HG03097 (cell line): ENCODE results near the gene C19orf33.

Source experiments
- ATAC-seq: cut with Tn5 transposase; IDR thresholded peaks from one replicate; pipeline ENCODE4 v1.9.1; 2021; ENCODE audit not compliant: unreplicated experiment, low FRiP score

C19orf33 gene

DNA sequence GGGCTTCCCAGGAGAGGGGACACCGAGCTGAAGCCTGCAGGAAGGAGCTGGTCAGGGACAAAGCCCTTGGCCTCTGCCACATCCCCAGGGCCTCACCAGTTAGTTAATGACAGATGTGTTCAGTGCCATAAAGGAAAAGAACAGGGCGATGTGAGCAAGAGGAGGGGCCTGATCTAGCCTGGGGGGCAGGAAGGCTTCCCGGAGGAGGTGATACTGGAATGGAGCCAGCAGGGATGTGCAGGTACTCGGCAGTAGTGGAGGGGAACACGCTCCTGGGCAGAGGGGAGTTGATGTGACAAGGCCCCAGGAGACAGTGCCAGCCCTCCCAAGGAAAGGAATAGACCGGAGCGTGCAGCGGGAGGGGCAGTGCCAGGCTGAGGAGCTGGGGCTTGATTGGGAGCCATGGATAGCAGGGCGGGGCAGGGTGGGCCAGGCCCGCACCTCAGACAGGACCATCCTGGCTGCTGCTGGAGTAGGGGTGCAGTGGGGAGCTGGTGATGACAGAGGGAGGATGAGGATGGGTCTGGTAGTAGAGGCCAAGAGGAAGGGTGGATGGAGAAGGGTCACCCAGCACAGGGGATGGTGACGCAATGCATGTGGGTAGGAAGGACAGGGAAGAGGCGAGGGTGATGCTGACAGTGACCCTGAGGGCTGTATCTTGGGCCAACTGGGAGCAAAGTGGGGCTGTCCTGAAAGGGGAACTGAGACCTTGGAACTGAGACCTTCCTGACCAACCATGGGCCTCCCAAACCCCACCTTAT is 4.1 kb downstream of the C19orf33 start:
- no peak for ATAC-seq

DNA sequence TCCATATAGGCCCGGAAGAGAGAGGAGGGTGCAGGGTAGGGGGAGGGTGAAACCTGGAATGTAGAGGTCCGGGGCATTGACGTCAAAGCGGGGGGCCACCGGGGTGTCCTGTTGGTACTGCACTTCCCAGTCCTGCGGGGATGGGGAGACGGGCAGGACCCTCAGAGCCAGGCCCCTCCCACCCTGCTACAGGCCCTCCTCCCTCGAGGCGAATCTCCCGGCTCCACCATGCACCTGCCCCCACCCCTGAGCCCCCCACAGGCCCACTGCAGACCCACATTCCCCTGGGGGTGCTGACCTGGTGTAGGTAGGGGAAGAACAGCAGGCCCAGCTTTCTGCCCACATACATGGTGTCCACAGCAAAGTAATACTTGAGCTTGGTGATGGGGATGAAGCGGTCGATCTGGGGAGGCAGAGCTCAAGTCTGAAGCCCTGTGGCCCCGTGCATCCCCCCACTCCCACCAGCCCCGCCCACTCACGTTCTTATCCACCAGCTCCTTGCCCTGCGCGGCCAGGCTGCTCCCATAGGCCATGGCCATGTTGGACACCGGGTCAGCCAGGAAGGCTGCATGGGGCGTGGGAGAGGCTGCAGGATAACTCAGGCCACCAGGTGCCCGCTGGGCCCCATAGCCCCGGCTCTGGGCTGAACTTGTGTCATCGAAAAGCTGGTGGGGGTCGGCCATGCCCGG is 5.0 kb downstream of the C19orf33 start:
- no peak for ATAC-seq

DNA sequence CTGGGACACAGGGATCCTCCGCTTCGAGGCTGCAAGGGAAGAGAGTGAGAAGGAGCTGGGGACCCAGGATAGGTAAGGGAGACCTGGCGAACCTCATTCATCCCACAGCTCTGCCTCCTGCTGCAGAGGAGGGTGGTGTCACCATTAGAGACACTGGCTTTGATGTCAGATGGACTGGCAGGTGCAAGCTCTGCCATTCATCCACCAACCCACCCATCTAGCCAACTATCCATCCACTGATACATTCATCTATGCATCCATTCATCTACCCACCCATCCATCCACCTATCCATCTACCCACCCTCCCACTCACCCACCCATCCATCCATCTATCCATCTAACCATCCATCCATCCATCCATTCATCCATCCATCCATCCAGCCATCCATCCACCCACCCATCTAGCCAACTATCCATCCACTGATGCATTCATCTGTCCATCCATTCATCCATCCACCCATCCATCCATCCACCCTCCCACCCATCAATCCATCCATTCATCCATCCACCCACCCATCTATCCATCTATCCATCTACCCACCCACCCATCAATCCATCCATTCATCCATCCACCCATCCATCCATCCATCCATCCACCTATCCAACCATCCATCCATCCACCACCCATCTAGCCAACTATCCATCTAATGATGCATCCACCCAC is 5.7 kb downstream of the C19orf33 start:
- no peak for ATAC-seq

DNA sequence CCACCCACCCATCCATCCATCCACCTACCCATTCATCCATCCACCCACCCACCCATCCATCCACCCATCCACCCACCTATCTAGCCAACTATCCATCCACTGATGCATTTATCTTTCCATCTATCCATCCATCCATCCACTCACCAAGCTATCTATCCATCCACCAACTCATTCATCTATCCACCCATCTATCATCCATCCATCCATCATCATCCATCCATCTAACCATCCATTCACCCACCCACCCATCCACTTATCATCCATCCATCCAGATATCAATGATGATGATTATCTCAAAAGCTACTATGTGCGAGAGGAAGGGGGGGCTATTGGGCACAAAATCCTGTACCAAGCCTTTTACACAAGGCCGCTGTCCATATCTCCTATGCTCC is 6.2 kb downstream of the C19orf33 start:
- ATAC-seq, result no peak

DNA sequence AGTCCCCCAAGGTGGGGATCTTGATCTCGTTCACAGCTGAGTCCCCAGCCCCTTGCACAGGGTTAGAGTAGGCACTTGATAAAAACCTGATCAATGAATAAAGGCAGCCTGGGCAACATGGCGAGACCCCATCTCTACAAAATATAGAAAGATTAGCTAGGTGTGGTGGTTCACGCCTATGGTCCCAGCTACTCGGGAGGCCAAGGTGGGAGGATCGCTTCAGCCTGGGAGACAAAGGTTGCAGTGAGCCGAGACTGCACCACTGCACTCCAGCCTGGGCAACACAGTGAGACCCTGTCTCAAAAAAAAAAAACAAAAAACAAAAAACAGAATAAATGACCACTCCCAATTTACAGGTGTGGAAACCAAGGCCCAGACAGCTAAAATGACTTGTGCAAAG is 6.9 kb downstream of the C19orf33 start:
- ATAC-seq, result no peak

DNA sequence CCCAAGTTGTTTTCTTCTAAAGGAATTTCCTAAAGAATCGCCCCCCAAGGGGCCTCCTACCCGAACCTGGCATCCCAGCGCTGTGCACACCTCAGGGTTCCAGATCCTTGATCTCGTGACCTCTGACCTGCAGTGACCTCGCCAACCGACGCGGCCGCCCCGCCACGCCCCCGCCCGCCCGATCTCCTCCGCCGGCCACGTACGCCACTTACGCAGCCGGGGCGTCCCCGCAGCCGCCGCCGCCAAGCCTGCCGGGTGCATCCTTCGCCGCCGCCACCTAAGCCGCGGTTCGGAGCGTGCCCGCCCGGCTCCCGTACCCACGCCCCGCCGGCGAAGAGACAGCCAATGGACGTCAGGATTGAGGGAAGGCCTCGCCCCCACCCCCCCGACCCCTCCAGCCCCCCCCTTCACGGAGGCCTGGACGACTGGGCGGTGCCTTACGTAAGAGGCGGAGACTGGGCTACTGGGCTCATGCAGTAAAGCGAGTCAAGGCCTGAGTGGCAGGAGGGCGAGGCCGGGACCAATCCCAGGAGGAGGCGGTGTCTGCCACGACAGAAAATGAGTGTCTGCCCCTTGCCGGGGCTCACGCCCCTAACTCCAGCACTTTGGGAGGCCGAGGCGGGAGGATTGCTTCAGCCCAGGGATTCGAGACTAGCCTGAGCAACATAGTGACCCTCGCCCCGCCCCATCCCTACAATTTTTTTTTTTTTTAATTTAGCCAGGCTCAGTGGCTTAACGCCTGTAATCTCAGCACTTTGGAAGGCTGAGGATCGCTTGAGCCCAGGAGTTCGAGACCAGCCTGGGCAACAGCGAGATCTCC is 11.8 kb downstream of the C19orf33 start, which contains the start of gene YIF1B:
YIF1B (minus strand) TSS at position 291 of the 820 bp plus-strand sequence; CDS start at position 261, 30 bp downstream.
- peak; percentile 81 for ATAC-seq

DNA sequence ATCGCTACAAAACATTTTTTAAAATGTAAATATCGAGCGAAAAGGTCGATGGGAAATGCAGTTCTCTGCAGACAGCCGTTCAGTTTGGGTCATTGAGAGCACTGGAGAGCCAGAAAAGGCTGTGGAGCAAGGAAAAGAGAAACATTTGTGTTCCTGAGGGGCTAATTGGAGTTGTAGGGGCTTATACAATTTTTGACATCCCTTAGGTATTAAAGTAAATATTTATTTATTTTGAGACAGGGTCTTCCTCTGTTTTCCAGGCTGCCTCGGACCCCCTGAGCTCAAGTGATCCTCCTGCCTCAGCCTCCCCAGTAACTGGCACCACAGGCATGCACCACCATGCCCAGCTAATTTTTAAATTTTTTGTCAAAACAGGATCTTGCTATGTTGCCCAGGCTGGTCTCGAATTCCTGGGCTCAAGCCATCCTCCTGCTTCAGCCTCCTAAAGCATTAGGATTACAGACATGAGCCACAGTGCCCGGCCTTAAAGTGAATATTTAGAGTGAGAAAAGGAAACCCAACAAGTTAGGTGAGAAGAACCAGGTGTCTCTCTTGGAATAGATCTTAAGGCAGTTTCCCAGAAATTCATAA is 12.5 kb downstream of the C19orf33 start:
- ATAC-seq, result no peak

DNA sequence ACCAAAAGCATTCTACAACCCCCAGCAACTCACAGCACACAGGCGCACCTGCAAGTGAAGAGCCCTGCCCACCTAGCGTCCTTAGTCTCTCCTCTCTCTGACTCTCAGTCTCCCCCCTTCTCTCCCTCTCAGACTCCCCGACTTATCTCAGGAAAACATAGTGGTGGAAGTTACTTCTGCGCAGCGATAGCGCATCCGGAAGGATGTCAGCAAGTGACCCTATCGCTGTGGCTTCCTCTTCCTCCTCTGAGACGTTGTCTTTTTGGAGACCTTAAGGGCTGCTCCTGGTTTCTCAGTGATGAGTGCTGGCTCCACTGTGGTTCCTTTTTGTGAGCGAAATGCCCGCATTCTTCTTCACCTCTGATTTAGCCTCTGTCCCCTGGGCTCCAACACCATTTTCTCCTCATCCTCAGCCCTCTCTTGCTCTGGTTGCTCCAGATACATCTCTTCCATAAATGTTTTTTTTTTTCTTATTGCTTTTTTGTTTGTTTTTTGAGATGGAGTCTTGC is 13.1 kb downstream of the C19orf33 start:
- no peak for ATAC-seq

DNA sequence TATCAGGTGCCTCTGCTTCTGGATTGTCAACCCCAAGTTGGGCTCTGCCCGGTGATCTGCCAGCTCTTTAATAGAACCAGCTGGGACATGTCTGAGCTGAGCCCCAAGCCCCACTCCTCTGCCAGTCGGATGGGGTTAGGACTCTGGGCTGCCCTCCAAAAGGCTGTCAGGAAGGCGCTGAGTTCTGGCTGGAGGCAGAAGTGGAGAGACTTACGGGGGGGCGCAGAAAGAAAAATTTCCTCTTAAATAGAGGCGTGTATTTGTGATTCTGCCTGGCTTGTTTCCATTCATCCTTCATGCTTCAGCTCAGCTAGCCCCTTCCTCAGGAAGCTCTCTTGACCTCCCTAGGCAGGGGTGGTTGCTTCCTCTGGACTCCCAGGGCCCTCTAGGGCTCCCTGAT is 14.6 kb downstream of the C19orf33 start:
- ATAC-seq, result no peak

DNA sequence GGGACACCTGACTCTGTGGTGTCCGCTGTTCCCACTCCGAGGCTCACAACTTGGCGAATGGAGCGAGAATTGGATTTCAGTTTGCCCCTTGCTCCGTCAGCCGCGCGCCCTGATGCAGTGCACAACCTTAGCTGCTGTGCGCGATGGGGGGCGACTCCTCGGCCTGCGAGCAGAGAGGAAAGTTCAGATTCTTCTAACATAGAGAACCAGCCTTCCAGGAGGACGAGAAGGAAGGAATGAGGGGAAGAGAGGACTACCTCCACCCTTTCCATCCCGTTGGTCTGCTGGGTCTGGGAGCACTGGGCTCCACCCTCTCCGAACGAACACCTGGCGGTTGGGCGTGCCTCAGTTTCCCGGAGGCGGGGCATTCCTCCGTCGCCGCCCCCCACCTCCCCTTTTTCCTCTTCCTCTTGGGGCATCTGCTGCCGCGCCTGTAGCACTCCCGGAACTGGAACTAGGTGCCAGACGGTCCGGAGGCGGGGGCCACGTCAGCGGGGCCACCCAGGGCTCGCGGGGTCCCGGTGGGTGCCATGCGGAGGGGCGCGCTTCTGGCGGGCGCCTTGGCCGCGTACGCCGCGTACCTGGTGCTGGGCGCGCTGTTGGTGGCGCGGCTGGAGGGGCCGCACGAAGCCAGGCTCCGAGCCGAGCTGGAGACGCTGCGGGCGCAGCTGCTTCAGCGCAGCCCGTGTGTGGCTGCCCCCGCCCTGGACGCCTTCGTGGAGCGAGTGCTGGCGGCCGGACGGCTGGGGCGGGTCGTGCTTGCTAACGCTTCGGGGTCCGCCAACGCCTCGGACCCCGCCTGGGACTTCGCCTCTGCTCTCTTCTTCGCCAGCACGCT is 15.6 kb downstream of the C19orf33 start, which contains the start of gene KCNK6:
KCNK6 (plus strand) TSS at position 425 of the 838 bp plus-strand sequence; CDS start at position 531, 106 bp downstream.
- ATAC-seq, result no peak

DNA sequence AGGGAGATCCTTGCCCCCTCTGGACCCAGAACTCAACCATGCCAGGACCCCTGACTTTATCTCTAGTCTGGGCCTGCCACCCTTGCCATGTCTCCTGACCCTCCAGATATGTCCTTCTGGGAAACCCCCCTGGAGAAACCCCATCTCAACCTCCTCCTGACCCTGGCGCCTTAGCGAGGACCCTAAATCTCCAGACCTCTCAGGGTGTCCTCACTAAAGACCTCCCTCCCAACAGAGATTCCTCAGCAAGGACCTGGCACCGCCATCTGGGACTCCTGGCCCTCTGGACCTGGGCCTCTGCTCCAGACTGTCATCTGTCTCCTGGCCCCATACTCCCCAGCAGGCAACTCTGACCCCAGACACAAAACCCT is 16.9 kb downstream of the C19orf33 start:
- ATAC-seq, result no peak

DNA sequence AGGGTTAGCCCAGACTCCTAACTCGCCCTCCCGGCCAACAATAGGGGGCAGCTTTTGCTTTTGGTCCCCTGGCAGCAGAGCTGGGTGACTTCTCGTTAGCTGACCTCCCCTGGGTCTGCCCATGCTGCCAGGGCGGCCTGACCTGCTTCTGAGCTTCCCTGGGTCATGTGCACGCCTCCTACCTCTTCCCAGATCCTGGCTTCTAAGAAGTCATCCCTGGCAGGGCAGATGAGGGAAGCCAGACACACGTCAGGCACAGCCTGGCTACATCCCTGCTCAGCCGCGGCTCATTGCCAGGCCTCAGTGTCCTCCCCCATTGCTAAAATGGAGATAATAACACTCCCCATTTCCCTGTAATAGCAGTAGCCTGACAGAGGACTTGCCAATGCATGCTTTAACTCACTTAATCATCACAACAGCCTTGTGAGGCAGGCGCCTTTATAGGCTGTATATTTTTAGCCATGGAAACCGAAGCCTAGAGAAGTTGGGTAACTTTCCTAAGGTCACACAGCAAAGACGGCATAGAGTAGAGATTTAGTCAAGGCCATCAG is 17.7 kb downstream of the C19orf33 start:
- no peak for ATAC-seq

DNA sequence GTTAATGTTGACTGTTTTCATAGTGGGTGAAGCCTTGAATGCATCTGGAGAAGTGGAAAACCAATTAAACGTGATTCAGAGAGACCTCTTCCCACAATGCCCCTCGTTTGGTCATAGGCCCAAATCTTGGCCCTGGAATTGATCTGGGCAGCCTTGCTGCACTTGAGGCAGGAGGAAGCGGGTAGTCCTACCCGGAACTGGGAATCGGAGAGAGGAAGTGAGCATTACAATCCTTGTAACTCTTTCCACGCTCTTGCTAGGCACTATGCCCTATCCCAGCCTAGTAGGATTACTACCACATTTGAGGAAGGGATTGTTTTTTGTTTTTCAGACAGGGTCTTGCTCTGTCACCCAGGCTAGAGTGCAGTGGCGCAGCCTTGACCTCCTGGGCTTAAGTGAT is 19.2 kb downstream of the C19orf33 start:
- no peak for ATAC-seq

DNA sequence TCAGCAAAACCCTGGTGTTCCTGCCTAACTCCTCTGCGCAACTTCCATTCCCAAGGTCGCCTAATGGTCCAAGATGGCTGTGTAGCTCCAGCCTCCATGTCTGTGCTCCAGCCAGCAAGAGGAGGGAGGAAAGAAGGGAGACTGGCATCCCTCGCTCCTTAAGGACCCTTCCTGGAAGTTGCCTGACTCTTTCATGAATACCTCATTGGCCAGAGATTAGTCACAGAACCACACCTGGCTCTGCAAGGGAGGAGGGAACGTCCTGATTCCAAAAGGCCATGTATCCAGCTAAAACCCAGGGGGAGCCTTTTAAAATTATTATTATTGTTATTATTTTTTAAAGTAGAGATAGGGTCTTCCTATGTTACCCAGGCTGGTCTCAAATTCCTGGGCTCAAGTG is 20.4 kb downstream of the C19orf33 start:
- no peak for ATAC-seq

DNA sequence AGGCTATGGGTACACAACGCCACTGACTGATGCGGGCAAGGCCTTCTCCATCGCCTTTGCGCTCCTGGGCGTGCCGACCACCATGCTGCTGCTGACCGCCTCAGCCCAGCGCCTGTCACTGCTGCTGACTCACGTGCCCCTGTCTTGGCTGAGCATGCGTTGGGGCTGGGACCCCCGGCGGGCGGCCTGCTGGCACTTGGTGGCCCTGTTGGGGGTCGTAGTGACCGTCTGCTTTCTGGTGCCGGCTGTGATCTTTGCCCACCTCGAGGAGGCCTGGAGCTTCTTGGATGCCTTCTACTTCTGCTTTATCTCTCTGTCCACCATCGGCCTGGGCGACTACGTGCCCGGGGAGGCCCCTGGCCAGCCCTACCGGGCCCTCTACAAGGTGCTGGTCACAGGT is 22.5 kb downstream of the C19orf33 start:
- ATAC-seq, result no peak

DNA sequence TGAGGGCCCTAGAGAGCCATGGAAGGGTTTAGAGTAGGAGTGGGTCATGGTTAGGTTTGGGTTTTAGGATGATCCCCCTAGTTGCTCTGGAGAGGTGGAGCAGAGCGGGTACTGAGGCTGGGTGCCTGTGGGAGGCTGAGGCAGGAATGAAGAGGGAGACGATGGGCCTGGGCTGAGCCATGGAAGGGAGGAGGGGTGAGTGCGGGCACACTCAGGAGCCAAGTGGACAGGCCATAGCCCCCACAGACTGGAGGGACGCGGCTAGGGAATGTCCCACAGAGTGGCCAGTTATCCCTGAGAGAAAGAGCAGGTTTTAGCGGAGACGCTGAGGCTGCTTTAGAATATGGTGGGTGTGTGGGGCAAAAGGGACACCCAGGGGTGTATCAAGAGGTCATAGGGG is 25.6 kb downstream of the C19orf33 start:
- no peak for ATAC-seq

DNA sequence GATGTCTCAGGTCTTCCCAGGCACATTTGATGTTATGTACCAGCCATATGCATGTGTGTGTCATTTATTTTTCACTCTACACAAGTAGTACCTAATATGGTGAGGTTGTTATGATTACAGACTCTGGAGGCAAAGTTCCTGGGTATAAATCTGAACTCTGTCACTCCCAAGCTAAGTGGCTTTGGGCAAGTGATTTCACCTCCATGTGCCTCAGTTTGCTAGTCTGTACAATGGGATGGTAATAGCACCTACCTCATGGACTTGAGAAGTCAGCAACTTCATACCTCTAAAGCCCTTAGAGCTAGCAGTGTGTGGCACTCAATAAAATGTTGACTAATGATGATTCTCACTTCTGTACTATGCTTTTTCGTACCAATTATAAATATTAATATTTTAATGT is 27.7 kb downstream of the C19orf33 start:
- no peak for ATAC-seq

DNA sequence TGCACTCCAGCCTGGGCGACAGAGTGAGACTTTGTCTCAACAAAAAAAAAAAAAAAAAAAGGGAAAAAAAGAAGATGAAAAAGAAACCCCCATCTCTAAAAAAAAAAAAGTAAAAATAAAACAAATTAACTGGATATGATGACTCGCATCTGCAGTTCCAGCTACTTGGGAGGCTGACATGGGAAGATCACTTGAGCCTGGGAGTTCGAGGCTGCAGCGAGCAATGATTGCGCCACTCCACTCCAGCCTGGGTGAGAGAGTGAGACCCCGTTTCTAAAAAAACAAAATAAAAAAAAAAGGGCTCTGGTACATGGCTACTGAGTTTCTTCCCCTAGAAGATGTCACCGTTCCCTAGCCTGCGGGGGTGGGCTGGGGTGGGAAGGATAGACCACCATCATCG is 29.2 kb downstream of the C19orf33 start:
- ATAC-seq, result no peak
